Activated CD8-positive, alpha-beta T cell treated with anti-CD3 and anti-CD28 coated beads for 36 hours (primary cell): Measurements from ENCODE around the gene CLEC16A. TPM values are rescaled to one million over a fixed set of nuclear protein-coding genes. Genes with fewer than 3 reads are reported as not detected.

ENCODE experiments used
- ATAC-seq: fragments of 200-7000 bp; cut with Tn5 transposase; one replicate; pipeline ENCODE4 v1.10.0; 2021; ENCODE audit warnings: mild to moderate bottlenecking, moderate library complexity
- CTCF ChIA-PET: fragments of 350-600 bp; sonication (Branson Sonifier 250); formaldehyde crosslinking; loops from one replicate; lab custom pipeline; 2021; ENCODE audit warnings: antibody characterized with exemption; lab: Charles Lee
- POLR2A ChIA-PET: fragments of 350-600 bp; sonication (Branson Sonifier 250); formaldehyde crosslinking; loops from one replicate; lab custom pipeline; 2021; ENCODE audit warnings: antibody characterized with exemption; lab: Charles Lee
- DNase-seq: peaks from one replicate; pipeline ENCODE4 v3.0.0-alpha.2; 2020
- H3K27ac Mint-ChIP-seq: one replicate; pipeline ENCODE4 v1.8.0; 2021; ENCODE audit warnings: mild to moderate bottlenecking, mixed read lengths
- H3K27me3 Mint-ChIP-seq: one replicate; pipeline ENCODE4 v1.8.0; 2021; ENCODE audit warnings: mixed read lengths
- H3K36me3 Mint-ChIP-seq: one replicate; pipeline ENCODE4 v1.8.0; 2021; ENCODE audit warnings: low read depth, mixed read lengths
- H3K4me1 Mint-ChIP-seq: one replicate; pipeline ENCODE4 v1.8.0; 2021; ENCODE audit warnings: low read depth, mixed read lengths
- H3K4me3 Mint-ChIP-seq: one replicate; pipeline ENCODE4 v1.8.0; 2021; ENCODE audit warnings: mild to moderate bottlenecking, moderate library complexity, mixed read lengths
- H3K9me3 Mint-ChIP-seq: one replicate; pipeline ENCODE4 v1.8.0; 2021; ENCODE audit warnings: mixed read lengths
- intact Hi-C: fragments of 100-400 bp; cut with micrococcal nuclease; formaldehyde crosslinking; loops from one replicate; pipeline ENCODE4 v1.10.0; 2022
- total RNA-seq, 2 experiments: library from RNA; stranded (reverse); gene quantifications; one replicate each; pipeline ENCODE4 v1.2.3, GENCODE V29; 2021
- TF ChIP-seq, protein P1 (sequence below): fragments of 200-600 bp; IDR thresholded peaks from one replicate; pipeline ENCODE4 v1.8.0; 2022; ENCODE audit warnings: antibody characterized with exemption, mild to moderate bottlenecking

CLEC16A gene
- total RNA-seq, 2 experiments from 2014 or later: 20.4 to 21.7 TPM

DNA sequence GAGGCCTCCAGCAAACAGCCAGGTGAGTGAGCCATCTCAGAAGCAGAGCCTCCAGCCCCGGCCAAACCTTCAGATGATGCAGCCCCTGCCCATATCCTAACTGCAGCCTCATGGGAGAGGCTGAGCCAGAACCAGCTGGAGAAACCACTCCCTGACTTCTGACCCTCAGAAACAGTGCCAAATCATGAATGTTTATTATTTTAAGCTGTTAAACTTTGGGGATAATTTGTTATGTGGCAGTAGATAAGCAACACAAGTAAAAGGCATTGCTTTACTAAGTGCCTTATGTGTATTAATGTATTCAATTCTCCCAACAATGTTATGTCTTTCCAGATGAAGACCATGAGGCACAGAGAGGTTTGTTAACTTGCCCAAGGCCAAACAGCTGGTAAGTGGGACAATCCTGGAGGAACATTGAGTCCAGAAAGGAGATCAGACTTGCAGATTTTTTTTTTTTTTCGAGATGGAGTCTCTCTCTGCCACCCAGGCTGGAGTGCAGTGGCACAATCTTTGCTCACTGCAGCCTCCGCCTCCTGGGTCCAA, 252.0 kb downstream of the CLEC16A start:
- Mint-ChIP-seq H3K27ac (no peak overlapping the region), H3K36me3 (no peaks in the 10 kb centered on the region), H3K4me3 (no peak overlapping the region), H3K4me1 (peaks cover 15% of the 10 kb centered on the region), H3K9me3 (no peaks in the 10 kb centered on the region), H3K27me3 (no peaks in the 10 kb centered on the region)
- DNase-seq: no peak
- ChIA-PET POLR2A (interaction anchor here (3.7 kb wide), 1 partner anchor 10 kb away, joined by 18 read pairs; no protein-coding TSS in a partner anchor), CTCF (interaction anchor here (0.9 to 1.2 kb wide), 5 partner anchors 59 to 233 kb away, joined by 3 read pairs; no protein-coding TSS in a partner anchor)
- no peak for ATAC-seq
- TF ChIP-seq, protein P1, sequence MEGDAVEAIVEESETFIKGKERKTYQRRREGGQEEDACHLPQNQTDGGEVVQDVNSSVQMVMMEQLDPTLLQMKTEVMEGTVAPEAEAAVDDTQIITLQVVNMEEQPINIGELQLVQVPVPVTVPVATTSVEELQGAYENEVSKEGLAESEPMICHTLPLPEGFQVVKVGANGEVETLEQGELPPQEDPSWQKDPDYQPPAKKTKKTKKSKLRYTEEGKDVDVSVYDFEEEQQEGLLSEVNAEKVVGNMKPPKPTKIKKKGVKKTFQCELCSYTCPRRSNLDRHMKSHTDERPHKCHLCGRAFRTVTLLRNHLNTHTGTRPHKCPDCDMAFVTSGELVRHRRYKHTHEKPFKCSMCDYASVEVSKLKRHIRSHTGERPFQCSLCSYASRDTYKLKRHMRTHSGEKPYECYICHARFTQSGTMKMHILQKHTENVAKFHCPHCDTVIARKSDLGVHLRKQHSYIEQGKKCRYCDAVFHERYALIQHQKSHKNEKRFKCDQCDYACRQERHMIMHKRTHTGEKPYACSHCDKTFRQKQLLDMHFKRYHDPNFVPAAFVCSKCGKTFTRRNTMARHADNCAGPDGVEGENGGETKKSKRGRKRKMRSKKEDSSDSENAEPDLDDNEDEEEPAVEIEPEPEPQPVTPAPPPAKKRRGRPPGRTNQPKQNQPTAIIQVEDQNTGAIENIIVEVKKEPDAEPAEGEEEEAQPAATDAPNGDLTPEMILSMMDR: no peak
- intact Hi-C loops: no loop called here

DNA sequence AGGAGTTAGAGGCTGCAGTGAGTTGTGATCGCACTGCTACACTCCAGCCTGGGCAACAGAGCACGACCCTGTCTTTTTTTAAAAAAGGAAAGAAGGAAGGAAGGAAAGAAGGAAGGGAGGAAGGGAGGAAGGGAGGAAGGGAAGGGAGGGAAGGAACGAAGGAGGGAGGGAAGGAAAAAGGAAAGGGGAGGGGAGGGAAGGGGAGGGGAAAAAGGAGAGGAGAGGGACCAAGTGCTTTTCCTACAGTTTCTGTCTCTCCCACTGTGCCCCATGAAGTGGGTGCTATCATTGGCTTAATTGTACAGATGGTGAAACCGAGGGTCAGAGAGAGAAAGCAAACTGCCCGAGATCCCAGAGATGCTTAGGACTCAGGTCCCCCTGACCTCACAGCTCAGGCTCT, 254.0 kb downstream of the CLEC16A start:
- DNase-seq (no peak), ATAC-seq (no peak)
- Mint-ChIP-seq H3K27me3 (peaks cover 1% of the 10 kb centered on the region), H3K36me3 (no peaks in the 10 kb centered on the region), H3K4me3 (no peak overlapping the region), H3K27ac (no peak overlapping the region), H3K4me1 (peaks cover 32% of the 10 kb centered on the region), H3K9me3 (no peaks in the 10 kb centered on the region)
- ChIA-PET POLR2A (interaction anchor here (0.9 to 2.4 kb wide), 2 partner anchors 9 to 26 kb away, joined by 3 to 8 read pairs; no protein-coding TSS in a partner anchor), CTCF (interaction anchor here (0.9 kb wide), 1 partner anchor 22 kb away, joined by 3 read pairs; no protein-coding TSS in a partner anchor)
- intact Hi-C loops: no loop called here
- TF ChIP-seq, protein P1: no peak

DNA sequence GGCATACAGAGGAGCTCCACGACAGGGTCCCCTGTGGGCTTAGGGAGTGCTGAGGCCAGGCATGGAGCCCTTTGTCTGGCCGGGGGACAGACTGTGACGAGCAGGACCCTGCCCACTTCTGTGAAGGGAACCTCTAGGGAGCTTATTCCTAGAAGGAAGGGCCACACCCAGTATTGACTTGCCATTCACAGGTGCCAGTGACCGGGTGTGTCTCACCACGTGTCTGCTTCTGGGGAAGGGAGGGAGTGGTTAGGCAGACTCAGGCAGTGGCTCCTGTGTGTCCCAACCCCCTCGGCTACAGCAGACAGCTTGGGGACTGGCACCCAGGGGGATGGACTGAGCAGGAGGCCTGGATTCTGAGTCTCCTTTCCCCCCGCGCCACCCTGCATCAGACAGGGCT, 254.5 kb downstream of the CLEC16A start:
- no peak overlapping the region for H3K4me3 Mint-ChIP-seq
- H3K9me3 Mint-ChIP-seq: no peaks in the 10 kb centered on the region
- no peaks in the 10 kb centered on the region for H3K36me3 Mint-ChIP-seq
- H3K27ac Mint-ChIP-seq: no peak overlapping the region
- TF ChIP-seq, protein P1: no peak
- peaks cover 31% of the 10 kb centered on the region for H3K4me1 Mint-ChIP-seq
- peaks cover 1% of the 10 kb centered on the region for H3K27me3 Mint-ChIP-seq
- ChIA-PET POLR2A (interaction anchor here (1.0 to 2.4 kb wide), 3 partner anchors 9 to 57 kb away, joined by 3 to 8 read pairs (median 3); partner anchors contain the start of gene SOCS1), CTCF (interaction anchor here (0.9 to 1.4 kb wide), 2 partner anchors 9 to 23 kb away, joined by 3 read pairs; no protein-coding TSS in a partner anchor)
- no peak for DNase-seq
- ATAC-seq: no peak
- intact Hi-C loops: no loop called here

DNA sequence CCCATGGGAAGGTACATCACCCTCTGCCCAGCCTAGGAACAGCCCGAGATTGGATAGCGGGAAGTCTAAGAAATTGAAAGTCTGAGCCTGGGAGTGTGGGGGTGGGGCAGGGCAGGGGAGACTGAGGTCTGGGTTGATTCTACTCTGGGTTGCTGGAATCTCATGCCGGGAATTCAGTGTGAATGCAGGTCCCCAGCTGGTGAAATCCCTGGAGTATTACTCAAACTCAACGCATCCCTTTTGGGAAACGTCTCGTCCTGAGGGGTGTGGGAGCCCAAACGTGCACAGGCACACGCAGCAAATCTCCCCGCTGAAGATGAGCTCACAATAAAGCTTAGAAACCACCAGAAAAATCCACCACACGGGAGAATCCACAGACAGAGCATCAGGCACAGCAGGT, 256.2 kb downstream of the CLEC16A start:
- Mint-ChIP-seq H3K4me3 (no peak overlapping the region), H3K9me3 (no peaks in the 10 kb centered on the region), H3K36me3 (no peaks in the 10 kb centered on the region), H3K27me3 (peaks cover 1% of the 10 kb centered on the region), H3K27ac (no peak overlapping the region), H3K4me1 (peaks cover 32% of the 10 kb centered on the region)
- TF ChIP-seq, protein P1: no peak
- ATAC-seq: no peak
- intact Hi-C loops: no loop called here
- ChIA-PET CTCF (interaction anchor here (1.1 kb wide), 1 partner anchor 17 kb away, joined by 5 read pairs; no protein-coding TSS in a partner anchor), POLR2A (interaction anchor here (1.2 kb wide), 1 partner anchor 52 kb away, joined by 3 read pairs; no protein-coding TSS in a partner anchor)
- no peak for DNase-seq
